Measurements from ENCODE around the gene PMIS2. TPM values are rescaled to one million over a fixed set of nuclear protein-coding genes. Genes with fewer than 3 reads are reported as not detected.

PMIS2 gene
- total RNA-seq, 2 donors from 2014 or later: not detected

GRCh38 chr19:35565016-35565856 lies 20.7 kb upstream of the PMIS2 start:
- Histone ChIP-seq H3K27me3 (no peaks in the 10 kb centered on the region), H3K9ac (ENCODE audit: low read depth in 2 of 2, low read length in 2 of 2) (no peak overlapping the region), H3K27ac (no peak overlapping the region), H3K36me3 (no peaks in the 10 kb centered on the region), H3K9me3 (no peaks in the 10 kb centered on the region), H3K4me1 (no peaks in the 10 kb centered on the region), H3K4me3 (no peak overlapping the region)
- DNase-seq: no peak
- intact Hi-C loops (cut with DNase I): no loop called here
- no peak for TF ChIP-seq CTCF (IDR thresholded peaks at IDR 0.05)

- DNase-seq: no peak
- H3K4me3 ChIP-seq: no peak overlapping the region
- intact Hi-C loops (cut with DNase I): no loop called here
- no peak overlapping the region for H3K27ac ChIP-seq
- H3K27me3 ChIP-seq: no peaks in the 10 kb centered on the region
- no peaks in the 10 kb centered on the region for H3K9me3 ChIP-seq
- H3K36me3 ChIP-seq: no peaks in the 10 kb centered on the region
- no peaks in the 10 kb centered on the region for H3K4me1 ChIP-seq
- no peak overlapping the region for H3K9ac ChIP-seq (ENCODE audit: low read depth in 2 of 2, low read length in 2 of 2)
- TF ChIP-seq CTCF (IDR thresholded peaks at IDR 0.05): no peak
These were observed 19.2 kb upstream of the PMIS2 start for GRCh38 chr19:35566738-35567137.

- Histone ChIP-seq H3K36me3 (no peaks in the 10 kb centered on the region), H3K9me3 (no peaks in the 10 kb centered on the region), H3K9ac (ENCODE audit: low read depth in 2 of 2, low read length in 2 of 2) (no peak overlapping the region), H3K27ac (no peak overlapping the region), H3K4me1 (no peaks in the 10 kb centered on the region), H3K4me3 (no peak overlapping the region), H3K27me3 (no peaks in the 10 kb centered on the region)
- no peak for DNase-seq
- no peak for TF ChIP-seq CTCF (IDR thresholded peaks at IDR 0.05)
- intact Hi-C loops (cut with DNase I): no loop called here
These were observed 16.6 kb upstream of the PMIS2 start for GRCh38 chr19:35569281-35569781.

GRCh38 chr19:35571406-35571965 lies 14.5 kb upstream of the PMIS2 start:
- no peak for TF ChIP-seq CTCF (IDR thresholded peaks at IDR 0.05)

GRCh38 chr19:35577918-35578317 lies 8.1 kb upstream of the PMIS2 start:
- intact Hi-C loops (cut with DNase I): no loop called here
- Histone ChIP-seq H3K36me3 (no peaks in the 10 kb centered on the region), H3K27me3 (no peaks in the 10 kb centered on the region), H3K27ac (no peak overlapping the region), H3K4me1 (no peaks in the 10 kb centered on the region), H3K9me3 (no peaks in the 10 kb centered on the region), H3K9ac (ENCODE audit: low read depth in 2 of 2, low read length in 2 of 2) (no peak overlapping the region), H3K4me3 (no peak overlapping the region)
- DNase-seq: no peak
- TF ChIP-seq CTCF (IDR thresholded peaks at IDR 0.05): no peak

More at GRCh38 chr19:35571406-35571965, 14.5 kb upstream of the PMIS2 start:
- H3K27ac ChIP-seq: no peak overlapping the region
- DNase-seq: no peak
- intact Hi-C loops (cut with DNase I): no loop called here
- H3K9ac ChIP-seq (ENCODE audit: low read depth in 2 of 2, low read length in 2 of 2): no peak overlapping the region
- no peak overlapping the region for H3K4me3 ChIP-seq
- H3K36me3 ChIP-seq: no peaks in the 10 kb centered on the region
- no peaks in the 10 kb centered on the region for H3K27me3 ChIP-seq
- no peaks in the 10 kb centered on the region for H3K4me1 ChIP-seq
- H3K9me3 ChIP-seq: no peaks in the 10 kb centered on the region

All from colonic mucosa (tissue), 4 donors.